Dendritic cell treated with granulocyte-macrophage colony-stimulating factor and Interleukin-4, amounts not matched to agents 40 ng/mL and 50 ng/mL, for 4 days (primary cell): Measurements from ENCODE around the gene NOX4.

ENCODE experiments used
- H3K27ac Mint-ChIP-seq: one replicate; pipeline ENCODE4 v1.8.0; 2022; ENCODE audit warnings: mild to moderate bottlenecking, mixed read lengths
- H3K27me3 Mint-ChIP-seq: one replicate; pipeline ENCODE4 v1.8.0; 2022; ENCODE audit warnings: mild to moderate bottlenecking, mixed read lengths
- H3K36me3 Mint-ChIP-seq: one replicate; pipeline ENCODE4 v1.8.0; 2022; ENCODE audit warnings: low read depth, mixed read lengths
- H3K4me1 Mint-ChIP-seq: one replicate; pipeline ENCODE4 v1.8.0; 2022; ENCODE audit warnings: low read depth, mixed read lengths
- H3K4me3 Mint-ChIP-seq: one replicate; pipeline ENCODE4 v1.8.0; 2022; ENCODE audit warnings: mild to moderate bottlenecking, moderate library complexity, mixed read lengths
- H3K9me3 Mint-ChIP-seq: one replicate; pipeline ENCODE4 v1.8.0; 2022; ENCODE audit warnings: mixed read lengths
- intact Hi-C: fragments of 100-400 bp; cut with micrococcal nuclease; formaldehyde crosslinking; loops from one replicate; pipeline ENCODE4 v1.15.0; 2022

The NOX4 gene

GRCh38 chr11:89490981-89491690 is at the start of gene NOX4:
Gene NOX4, minus strand, starts transcription at chr11:89491375. Its CDS starts 129 bp downstream, at chr11:89491246.
- no peak within 1 kb of the TSS for H3K27ac Mint-ChIP-seq
- intact Hi-C loops: no loop called here
- H3K9me3 Mint-ChIP-seq: no peaks in the 10 kb centered on the region
- H3K27me3 Mint-ChIP-seq: peaks cover 31% of the 10 kb centered on the region
- no peaks in the 10 kb centered on the region for H3K4me1 Mint-ChIP-seq
- H3K36me3 Mint-ChIP-seq: no peaks in the 10 kb centered on the region
- no peak within 1 kb of the TSS for H3K4me3 Mint-ChIP-seq

DNA sequence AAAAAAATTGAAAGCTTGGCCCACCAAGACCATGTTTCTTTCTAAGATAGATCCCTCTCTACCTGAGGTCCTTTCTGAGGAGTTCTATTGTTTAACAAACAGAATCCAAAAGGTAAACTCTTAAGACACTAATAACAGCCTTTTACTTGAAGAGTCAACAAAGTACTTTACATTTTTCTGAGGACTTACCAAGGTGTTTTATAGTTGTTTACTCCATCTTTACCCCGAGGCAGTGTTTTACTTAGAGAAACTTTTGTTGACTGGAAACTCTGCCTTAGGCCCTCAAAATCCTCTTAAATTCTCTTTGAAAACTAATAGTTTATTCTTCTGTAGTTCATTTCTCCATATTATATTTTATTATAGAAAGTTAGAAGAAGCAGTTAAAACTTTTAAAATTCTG is 49.7 kb upstream of the NOX4 start:
- intact Hi-C loops: no loop called here
- H3K27ac Mint-ChIP-seq: no peak overlapping the region
- no peaks in the 10 kb centered on the region for H3K36me3 Mint-ChIP-seq
- no peak overlapping the region for H3K4me3 Mint-ChIP-seq
- H3K27me3 Mint-ChIP-seq: no peaks in the 10 kb centered on the region
- H3K9me3 Mint-ChIP-seq: no peaks in the 10 kb centered on the region
- no peaks in the 10 kb centered on the region for H3K4me1 Mint-ChIP-seq

GRCh38 chr11:89537936-89538335 is 46.8 kb upstream of the NOX4 start:
- Mint-ChIP-seq H3K36me3 (no peaks in the 10 kb centered on the region), H3K27me3 (no peaks in the 10 kb centered on the region), H3K4me1 (no peaks in the 10 kb centered on the region), H3K4me3 (no peak overlapping the region), H3K27ac (no peak overlapping the region), H3K9me3 (no peaks in the 10 kb centered on the region)
- intact Hi-C loops: no loop called here

- Mint-ChIP-seq H3K27me3 (no peaks in the 10 kb centered on the region), H3K4me1 (no peaks in the 10 kb centered on the region)
- intact Hi-C loops: no loop called here
These were observed 45.8 kb upstream of the NOX4 start for GRCh38 chr11:89536926-89537325.

DNA sequence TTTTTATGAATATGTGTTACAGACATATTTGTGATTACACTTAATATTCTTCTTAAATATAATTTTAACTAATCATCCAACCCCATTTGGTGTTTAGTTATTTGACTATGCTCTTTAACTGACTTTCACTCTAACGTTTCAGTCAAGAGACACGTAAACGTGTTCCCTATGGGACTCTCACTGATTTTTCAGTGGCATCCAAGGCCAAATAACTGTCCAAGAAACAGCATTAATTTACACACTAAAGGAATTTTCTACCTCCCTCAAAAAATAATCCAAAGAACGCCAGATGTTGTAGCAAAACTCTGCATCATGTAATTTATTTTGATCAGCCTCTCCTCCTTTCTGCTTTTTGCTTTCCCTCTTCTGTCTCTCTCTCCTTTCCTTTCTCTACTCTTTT is 44.0 kb upstream of the NOX4 start:
- no peaks in the 10 kb centered on the region for H3K27me3 Mint-ChIP-seq
- H3K4me3 Mint-ChIP-seq: no peak overlapping the region

More at GRCh38 chr11:89536926-89537325, 45.8 kb upstream of the NOX4 start:
- no peak overlapping the region for H3K4me3 Mint-ChIP-seq
- no peaks in the 10 kb centered on the region for H3K36me3 Mint-ChIP-seq
- no peaks in the 10 kb centered on the region for H3K9me3 Mint-ChIP-seq
- H3K27ac Mint-ChIP-seq: no peak overlapping the region

DNA sequence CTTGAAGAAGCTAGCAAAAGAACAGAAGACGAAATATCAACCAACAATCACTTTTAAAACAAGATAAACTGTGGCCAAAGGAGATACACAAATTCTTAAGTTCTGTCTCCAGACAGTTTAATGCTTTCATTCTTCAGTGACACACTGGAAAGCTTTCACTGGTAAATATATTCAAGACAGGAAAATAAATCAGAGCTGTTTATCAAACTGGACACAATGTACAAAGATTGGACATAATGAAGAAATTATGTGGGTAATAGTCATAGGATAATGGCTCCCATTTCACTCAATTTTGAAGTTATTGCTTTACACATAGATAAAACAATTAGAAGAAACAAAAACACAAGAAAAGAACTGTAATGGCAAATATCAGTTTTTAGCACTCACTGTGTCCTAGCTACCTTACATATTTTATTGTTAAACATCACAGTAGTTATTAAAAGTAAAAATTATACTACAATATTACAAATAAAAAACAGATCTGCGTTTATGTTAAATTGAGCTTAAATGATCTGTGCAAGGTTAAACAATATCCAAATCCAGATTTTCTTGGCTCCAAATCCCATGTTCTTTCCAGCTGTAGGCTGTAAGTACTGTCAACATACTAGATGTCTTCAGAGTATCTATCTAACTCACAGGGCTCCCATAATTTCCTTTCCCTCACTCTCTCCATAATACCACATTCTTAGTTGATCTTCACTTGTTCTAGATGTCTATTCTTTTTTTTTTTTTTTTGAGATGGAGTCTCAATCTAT is 38.6 kb upstream of the NOX4 start:
- Mint-ChIP-seq H3K4me3 (no peak overlapping the region), H3K27me3 (no peaks in the 10 kb centered on the region)

More for the DNA sequence above, 44.0 kb upstream of the NOX4 start:
- intact Hi-C loops: no loop called here
- Mint-ChIP-seq H3K27ac (no peak overlapping the region), H3K9me3 (no peaks in the 10 kb centered on the region), H3K4me1 (no peaks in the 10 kb centered on the region), H3K36me3 (no peaks in the 10 kb centered on the region)

GRCh38 chr11:89521792-89522191 is 30.6 kb upstream of the NOX4 start:
- no peak overlapping the region for H3K27ac Mint-ChIP-seq
- no peak overlapping the region for H3K4me3 Mint-ChIP-seq
- H3K27me3 Mint-ChIP-seq: no peaks in the 10 kb centered on the region
- intact Hi-C loops: no loop called here
- H3K9me3 Mint-ChIP-seq: no peaks in the 10 kb centered on the region
- H3K36me3 Mint-ChIP-seq: no peaks in the 10 kb centered on the region
- no peaks in the 10 kb centered on the region for H3K4me1 Mint-ChIP-seq

More for the DNA sequence above, 38.6 kb upstream of the NOX4 start:
- Mint-ChIP-seq H3K27ac (no peak overlapping the region), H3K4me1 (no peaks in the 10 kb centered on the region), H3K36me3 (no peaks in the 10 kb centered on the region), H3K9me3 (peaks cover 6% of the 10 kb centered on the region)
- intact Hi-C loops: no loop called here

- Mint-ChIP-seq H3K36me3 (no peaks in the 10 kb centered on the region), H3K4me3 (no peak overlapping the region), H3K27ac (no peak overlapping the region), H3K4me1 (no peaks in the 10 kb centered on the region), H3K27me3 (no peaks in the 10 kb centered on the region), H3K9me3 (no peaks in the 10 kb centered on the region)
- intact Hi-C loops: no loop called here
These were observed 30.1 kb upstream of the NOX4 start for GRCh38 chr11:89521294-89521693.

- no peaks in the 10 kb centered on the region for H3K4me1 Mint-ChIP-seq
- intact Hi-C loops: no loop called here
- H3K27ac Mint-ChIP-seq: no peak overlapping the region
- no peaks in the 10 kb centered on the region for H3K27me3 Mint-ChIP-seq
- H3K36me3 Mint-ChIP-seq: no peaks in the 10 kb centered on the region
- no peak overlapping the region for H3K4me3 Mint-ChIP-seq
- H3K9me3 Mint-ChIP-seq: no peaks in the 10 kb centered on the region
These were observed 25.3 kb upstream of the NOX4 start for GRCh38 chr11:89516496-89516895.

GRCh38 chr11:89508544-89508943 is 17.4 kb upstream of the NOX4 start:
- Mint-ChIP-seq H3K4me3 (no peak overlapping the region), H3K27ac (no peak overlapping the region), H3K36me3 (no peaks in the 10 kb centered on the region), H3K27me3 (no peaks in the 10 kb centered on the region), H3K9me3 (no peaks in the 10 kb centered on the region), H3K4me1 (no peaks in the 10 kb centered on the region)
- intact Hi-C loops: no loop called here

- no peaks in the 10 kb centered on the region for H3K27me3 Mint-ChIP-seq
- no peaks in the 10 kb centered on the region for H3K4me1 Mint-ChIP-seq
- H3K27ac Mint-ChIP-seq: no peak overlapping the region
- intact Hi-C loops: no loop called here
- H3K4me3 Mint-ChIP-seq: no peak overlapping the region
- no peaks in the 10 kb centered on the region for H3K9me3 Mint-ChIP-seq
- no peaks in the 10 kb centered on the region for H3K36me3 Mint-ChIP-seq
These were observed 13.1 kb upstream of the NOX4 start for GRCh38 chr11:89504270-89504669.

GRCh38 chr11:89503422-89503821 is 12.2 kb upstream of the NOX4 start:
- H3K9me3 Mint-ChIP-seq: no peaks in the 10 kb centered on the region
- H3K4me1 Mint-ChIP-seq: no peaks in the 10 kb centered on the region
- H3K27ac Mint-ChIP-seq: no peak overlapping the region
- no peaks in the 10 kb centered on the region for H3K36me3 Mint-ChIP-seq
- intact Hi-C loops: no loop called here
- H3K27me3 Mint-ChIP-seq: no peaks in the 10 kb centered on the region
- H3K4me3 Mint-ChIP-seq: no peak overlapping the region

DNA sequence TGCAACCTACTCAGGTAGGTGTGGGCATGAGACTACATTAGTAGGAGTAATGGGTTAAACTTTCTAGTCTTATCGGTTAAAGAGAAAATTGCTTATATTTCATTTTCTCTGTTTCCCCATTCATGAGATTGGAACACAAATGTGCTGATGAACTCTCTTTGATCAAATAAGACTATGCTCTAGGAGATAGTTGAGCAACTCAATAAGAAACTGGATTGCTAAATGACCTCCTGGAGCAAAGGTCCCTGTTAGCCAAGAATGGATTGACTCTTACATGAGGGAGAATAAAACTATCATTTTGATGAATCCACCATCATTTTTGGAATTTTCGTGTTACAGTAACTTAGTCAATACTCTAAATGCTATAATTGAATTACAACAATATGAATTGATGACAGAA is 11.1 kb upstream of the NOX4 start:
- no peaks in the 10 kb centered on the region for H3K27me3 Mint-ChIP-seq
- H3K36me3 Mint-ChIP-seq: no peaks in the 10 kb centered on the region

DNA sequence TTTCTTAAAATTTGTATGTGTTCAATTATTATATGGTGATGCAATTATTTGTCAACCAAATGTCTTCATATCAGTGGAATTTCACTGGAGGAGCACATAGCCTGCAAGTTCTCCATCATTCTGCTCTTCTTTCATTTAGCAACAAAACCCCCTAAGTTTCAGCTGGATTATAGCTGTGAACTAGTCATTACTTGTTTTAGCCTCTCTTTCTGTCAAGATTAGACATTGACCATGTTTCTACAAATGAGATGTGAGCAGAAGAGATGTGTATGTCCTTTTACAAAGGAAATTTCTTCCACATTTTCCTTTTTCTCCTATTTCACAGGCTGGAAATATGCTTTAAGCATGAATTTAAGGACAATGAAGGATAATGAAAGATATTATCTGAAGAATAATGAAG is 9.2 kb upstream of the NOX4 start:
- Mint-ChIP-seq H3K4me3 (no peak overlapping the region), H3K27me3 (no peaks in the 10 kb centered on the region), H3K9me3 (no peaks in the 10 kb centered on the region), H3K4me1 (no peaks in the 10 kb centered on the region), H3K36me3 (no peaks in the 10 kb centered on the region), H3K27ac (no peak overlapping the region)
- intact Hi-C loops: no loop called here

More for the DNA sequence above, 11.1 kb upstream of the NOX4 start:
- intact Hi-C loops: no loop called here
- H3K27ac Mint-ChIP-seq: no peak overlapping the region
- no peak overlapping the region for H3K4me3 Mint-ChIP-seq
- H3K4me1 Mint-ChIP-seq: no peaks in the 10 kb centered on the region
- no peaks in the 10 kb centered on the region for H3K9me3 Mint-ChIP-seq
